Transverse colon (tissue), 4 donors: ENCODE measurements around the gene LAMA3. TPM values are rescaled to one million over a fixed set of nuclear protein-coding genes. Genes with fewer than 3 reads are reported as not detected.

Experiments
- DNase-seq: peaks from one replicate; pipeline ENCODE4 v3.0.0-alpha.2; 2019
- H3K27ac ChIP-seq, 4 donors: fragments of 200-600 bp; sonication (generic); 2 replicates each; pipeline ENCODE4 v1.5.1; 2016 to 2018; ENCODE audit warnings: inconsistent platforms in 4 of 4
- H3K27me3 ChIP-seq: fragments of 200-600 bp; sonication (generic); 2 replicates; pipeline ENCODE4 v1.5.1; 2017; ENCODE audit warnings: inconsistent platforms
- H3K36me3 ChIP-seq, 4 donors: fragments of 200-600 bp; sonication (generic); 2 replicates each; pipeline ENCODE4 v1.5.1; 2017 to 2019; ENCODE audit warnings: inconsistent platforms in 4 of 4
- H3K4me1 ChIP-seq, 4 donors: fragments of 200-600 bp; sonication (generic); 2 replicates each; pipeline ENCODE4 v1.5.1; 2017 to 2020; ENCODE audit warnings: inconsistent platforms in 4 of 4
- H3K4me3 ChIP-seq, 4 donors: fragments of 200-600 bp; sonication (generic); 1 replicate in 1 of 4; 2 replicates in 3 of 4; pipeline versions ENCODE4 v1.5.1 to v1.6.1; 2017 to 2019; ENCODE audit warnings: inconsistent platforms in 4 of 4
- H3K9me3 ChIP-seq, 2 donors: fragments of 200-600 bp; sonication (generic); 2 replicates each; pipeline ENCODE4 v1.5.1; 2017 to 2019; ENCODE audit warnings: inconsistent platforms in 2 of 2
- CTCF ChIP-seq, 5 experiments: fragments of 200-600 bp in 3 of 5; fragments of 450-650 bp in 2 of 5; sonication (generic) in 3 of 5; IDR thresholded peaks; 1 replicate in 2 of 5; 2 replicates in 3 of 5; pipeline ENCODE4 v1.5.1; 2016 to 2017; ENCODE audit warnings: antibody characterized with exemption in 5 of 5, inconsistent platforms in 3 of 5, mild to moderate bottlenecking in 2 of 5, moderate library complexity in 1 of 5
- EP300 ChIP-seq: sonication (generic); formaldehyde crosslinking; IDR thresholded peaks from one replicate; pipeline ENCODE4 v1.6.1; 2017; ENCODE audit warnings: antibody characterized with exemption, low read depth
- POLR2A ChIP-seq: fragments of 450-650 bp; IDR thresholded peaks from one replicate; pipeline ENCODE4 v1.6.1; 2016; ENCODE audit warnings: antibody characterized with exemption, mild to moderate bottlenecking, moderate library complexity
- POLR2AphosphoS5 ChIP-seq, 3 donors: sonication (generic); formaldehyde crosslinking; IDR thresholded peaks; one replicate each; pipeline ENCODE4 v1.6.1; 2016; ENCODE audit warnings: antibody characterized with exemption in 3 of 3
- WGBS, 2 donors: methylation state at CpG; one replicate each; pipeline ENCODE4 v1.1.5; 2018; ENCODE audit warnings: low coverage in 1 of 2; 5-methylcytosine and 5-hydroxymethylcytosine counted together
- in situ Hi-C, 4 donors: fragments of 200-750 bp; cut with MboI; loops; one replicate each; pipeline versions ENCODE4 v1.15.0 to v1.15.1; 2017; ENCODE audit warnings: low sequenced_read_pairs in 3 of 4, low pct_ligation_motif_present in 1 of 4, low pct_unique_long_range_greater_than_20kb in 1 of 4
- intact Hi-C: fragments of 100-400 bp; cut with DNase I; formaldehyde crosslinking; loops from one replicate; pipeline ENCODE4 v1.15.1; 2023; ENCODE audit warnings: low total_unique reads
- total RNA-seq, 4 donors: library from RNA; depleted of rRNA; stranded (reverse); fragments of >200 nt; gene quantifications; one replicate each; pipeline ENCODE4 v1.1.0, GENCODE V29; 2016

Gene LAMA3
- total RNA-seq, 4 donors from 2014 or later, result 17.5 to 71.8 (median 47.4) TPM

GRCh38 chr18:23945416-23946079 lies 256.3 kb downstream of the LAMA3 start:
- H3K27me3 ChIP-seq, result no peaks in the 10 kb centered on the region
- WGBS, 2 donors, result 77 to 94% methylated on average over 2 to 7 of the region's 7 CpGs
- intact Hi-C loops (no loop called here), in situ Hi-C loops (no loop called here)
- DNase-seq, result no peak
- H3K4me3 ChIP-seq, result no peak overlapping the region
- H3K9me3 ChIP-seq, result no peaks in the 10 kb centered on the region
- no peak overlapping the region for H3K27ac ChIP-seq
- no peaks in the 10 kb centered on the region for H3K36me3 ChIP-seq
- H3K4me1 ChIP-seq, result no peaks in the 10 kb centered on the region
- TF ChIP-seq POLR2A, result no peak
- no peak for TF ChIP-seq CTCF (IDR thresholded peaks at IDR 0.05)
- no peak for TF ChIP-seq EP300
- no peak for TF ChIP-seq POLR2AphosphoS5 (IDR thresholded peaks at IDR 0.05)

GRCh38 chr18:23949863-23950262 lies 260.6 kb downstream of the LAMA3 start:
- TF ChIP-seq POLR2A (no peak), CTCF (IDR thresholded peaks at IDR 0.05) (no peak), EP300 (no peak), POLR2AphosphoS5 (IDR thresholded peaks at IDR 0.05) (no peak)
- no peak overlapping the region for H3K4me3 ChIP-seq
- DNase-seq, result no peak
- no peaks in the 10 kb centered on the region for H3K4me1 ChIP-seq
- no peaks in the 10 kb centered on the region for H3K9me3 ChIP-seq
- intact Hi-C loops, result no loop called here
- no peaks in the 10 kb centered on the region for H3K27me3 ChIP-seq
- WGBS, 2 donors, result 84 to 87% methylated on average over 5 of the region's 5 CpGs
- in situ Hi-C loops, result no loop called here
- no peak overlapping the region for H3K27ac ChIP-seq
- no peaks in the 10 kb centered on the region for H3K36me3 ChIP-seq

GRCh38 chr18:23950644-23951043 lies 261.4 kb downstream of the LAMA3 start:
- Histone ChIP-seq H3K9me3 (no peaks in the 10 kb centered on the region), H3K4me1 (no peaks in the 10 kb centered on the region), H3K4me3 (no peak overlapping the region), H3K36me3 (no peaks in the 10 kb centered on the region), H3K27ac (no peak overlapping the region), H3K27me3 (no peaks in the 10 kb centered on the region)
- DNase-seq, result no peak
- WGBS, 2 donors, result 84 to 91% methylated on average over 3 of the region's 3 CpGs
- TF ChIP-seq POLR2A (no peak), POLR2AphosphoS5 (IDR thresholded peaks at IDR 0.05) (no peak), EP300 (no peak), CTCF (IDR thresholded peaks at IDR 0.05) (no peak)
- in situ Hi-C loops, result no loop called here
- intact Hi-C loops, result no loop called here

- Histone ChIP-seq H3K9me3 (no peaks in the 10 kb centered on the region), H3K4me1 (no peaks in the 10 kb centered on the region), H3K4me3 (no peak overlapping the region), H3K27me3 (no peaks in the 10 kb centered on the region), H3K27ac (no peak overlapping the region), H3K36me3 (no peaks in the 10 kb centered on the region)
- TF ChIP-seq EP300 (no peak), CTCF (IDR thresholded peaks at IDR 0.05) (no peak), POLR2A (no peak), POLR2AphosphoS5 (IDR thresholded peaks at IDR 0.05) (no peak)
- in situ Hi-C loops (no loop called here), intact Hi-C loops (no loop called here)
- 82% methylated on average over 5 of the region's 5 CpGs; no CpG with 5 or more reads in 1 of the 2 donors for WGBS, 2 donors
- no peak for DNase-seq
Measured at GRCh38 chr18:23951206-23951605, 262.0 kb downstream of the LAMA3 start.
